HG03575 (cell line): ENCODE data around the gene MZT2A.
"Not testable (repeated sequence)": the region's sequence is repeated elsewhere in the genome, so short reads cannot be mapped to it uniquely, and the experiment has no call there.

Experiments
- ATAC-seq: cut with Tn5 transposase; IDR thresholded peaks from one replicate; pipeline ENCODE4 v1.9.1; 2021; ENCODE audit not compliant: unreplicated experiment, insufficient number of reproducible peaks, low FRiP score; ENCODE audit errors: extremely low read depth

Gene MZT2A

GRCh38 chr2:131492015-131492417 lies at the start of gene MZT2A:
Gene MZT2A, minus strand, starts transcription at chr2:131492397. Its CDS starts 21 bp downstream, at chr2:131492376.
- peak; percentile 8 for ATAC-seq

GRCh38 chr2:131538856-131539255 lies 46.7 kb upstream of the MZT2A start:
- ATAC-seq = not testable (repeated sequence)

GRCh38 chr2:131536841-131537240 lies 44.6 kb upstream of the MZT2A start:
- not testable (repeated sequence) for ATAC-seq

- not testable (repeated sequence) for ATAC-seq
These were observed 44.0 kb upstream of the MZT2A start for GRCh38 chr2:131535951-131536826.

GRCh38 chr2:131535526-131535925 lies 43.3 kb upstream of the MZT2A start:
- ATAC-seq = no peak

- not testable (repeated sequence) for ATAC-seq
These were observed 42.8 kb upstream of the MZT2A start for GRCh38 chr2:131534965-131535364.

- ATAC-seq = not testable (repeated sequence)
These were observed 42.1 kb upstream of the MZT2A start for GRCh38 chr2:131534317-131534672.

GRCh38 chr2:131533609-131534316 lies 41.6 kb upstream of the MZT2A start:
- not testable (repeated sequence) for ATAC-seq

- not testable (repeated sequence) for ATAC-seq
These were observed 40.8 kb upstream of the MZT2A start for GRCh38 chr2:131532723-131533608.

- ATAC-seq = not testable (repeated sequence)
These were observed 39.5 kb upstream of the MZT2A start for GRCh38 chr2:131531547-131532185.

- ATAC-seq = not testable (repeated sequence)
These were observed 38.6 kb upstream of the MZT2A start for GRCh38 chr2:131530626-131531344.

- ATAC-seq = not testable (repeated sequence)
These were observed 37.8 kb upstream of the MZT2A start for GRCh38 chr2:131529864-131530445.

- peak; percentile 50 for ATAC-seq
These were observed 37.0 kb upstream of the MZT2A start for GRCh38 chr2:131528981-131529863.

- ATAC-seq = peak; percentile 59
These were observed 35.2 kb upstream of the MZT2A start, which contains the start of gene CCDC74A for GRCh38 chr2:131527131-131528001. Gene CCDC74A, plus strand, starts transcription at chr2:131527888. Its CDS starts 83 bp downstream, at chr2:131527971.

GRCh38 chr2:131525256-131525655 lies 33.1 kb upstream of the MZT2A start:
- ATAC-seq = not testable (repeated sequence)
